Mammary epithelial cell (primary cell): ENCODE data around the gene PAFAH1B2.
"Not testable (repeated sequence)": the region's sequence is repeated elsewhere in the genome, so short reads cannot be mapped to it uniquely, and the experiment has no call there.

ENCODE experiments used
- EZH2 ChIP-seq: IDR thresholded peaks from 2 replicates; pipeline ENCODE4 v1.6.1; 2012; ENCODE audit warnings: low read length, inconsistent platforms, borderline replicate concordance
- TF ChIP-seq, protein P1 (sequence below), 2 donors: IDR thresholded peaks in 1 of 2; conservative IDR thresholded peaks in 1 of 2; 2 replicates each; pipeline ENCODE4 v1.5.1; 2011 to 2012; ENCODE audit warnings: inconsistent platforms in 2 of 2, low read length in 2 of 2, mild to moderate bottlenecking in 2 of 2, control low read depth in 1 of 2, low read depth in 1 of 2; ENCODE audit not compliant: insufficient read depth in 1 of 2; ENCODE audit errors: extremely low read depth in 1 of 2

DNA sequence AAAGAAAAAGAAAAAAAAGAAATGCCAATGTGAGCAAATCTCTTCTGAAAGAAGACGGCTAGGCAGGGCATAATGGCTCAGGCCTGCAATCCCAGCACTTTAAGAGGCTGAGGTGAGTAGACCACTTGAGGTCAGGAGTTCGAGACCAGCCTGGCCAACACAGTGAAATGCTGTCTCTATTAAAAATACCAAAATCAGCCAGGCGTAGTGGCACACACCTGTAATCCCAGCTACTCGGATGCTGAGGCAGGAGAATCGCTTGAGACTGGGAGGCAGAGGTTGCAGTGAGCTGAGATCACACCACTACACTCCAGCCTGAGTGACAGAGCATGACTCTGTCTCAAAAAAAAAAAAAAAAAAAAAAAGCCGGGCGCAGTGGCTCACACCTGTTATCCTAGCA lies 13.7 kb upstream of the PAFAH1B2 start:
- TF ChIP-seq, protein P1, sequence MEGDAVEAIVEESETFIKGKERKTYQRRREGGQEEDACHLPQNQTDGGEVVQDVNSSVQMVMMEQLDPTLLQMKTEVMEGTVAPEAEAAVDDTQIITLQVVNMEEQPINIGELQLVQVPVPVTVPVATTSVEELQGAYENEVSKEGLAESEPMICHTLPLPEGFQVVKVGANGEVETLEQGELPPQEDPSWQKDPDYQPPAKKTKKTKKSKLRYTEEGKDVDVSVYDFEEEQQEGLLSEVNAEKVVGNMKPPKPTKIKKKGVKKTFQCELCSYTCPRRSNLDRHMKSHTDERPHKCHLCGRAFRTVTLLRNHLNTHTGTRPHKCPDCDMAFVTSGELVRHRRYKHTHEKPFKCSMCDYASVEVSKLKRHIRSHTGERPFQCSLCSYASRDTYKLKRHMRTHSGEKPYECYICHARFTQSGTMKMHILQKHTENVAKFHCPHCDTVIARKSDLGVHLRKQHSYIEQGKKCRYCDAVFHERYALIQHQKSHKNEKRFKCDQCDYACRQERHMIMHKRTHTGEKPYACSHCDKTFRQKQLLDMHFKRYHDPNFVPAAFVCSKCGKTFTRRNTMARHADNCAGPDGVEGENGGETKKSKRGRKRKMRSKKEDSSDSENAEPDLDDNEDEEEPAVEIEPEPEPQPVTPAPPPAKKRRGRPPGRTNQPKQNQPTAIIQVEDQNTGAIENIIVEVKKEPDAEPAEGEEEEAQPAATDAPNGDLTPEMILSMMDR (conservative IDR thresholded peaks at IDR 0.05 in 1 of 2, IDR thresholded peaks at IDR 0.05 in 1 of 2; ENCODE audit: extremely low read depth in 1 of 2, insufficient read depth in 1 of 2, low read depth in 1 of 2, low read length in 2 of 2): not testable (repeated sequence)
- not testable (repeated sequence) for TF ChIP-seq EZH2
